CD14-positive monocyte (primary cell): Measurements from ENCODE around the gene FRMPD2. TPM values are rescaled to one million over a fixed set of nuclear protein-coding genes. Genes with fewer than 3 reads are reported as not detected.

Source experiments
- DNase-seq, 3 donors: peaks; one replicate each; pipeline ENCODE4 v3.0.0-alpha.2; 2011 to 2022
- H2AFZ ChIP-seq: 2 replicates; pipeline ENCODE4 v1.6.0; 2012; ENCODE audit warnings: mild to moderate bottlenecking, low read depth, low read length, inconsistent platforms; ENCODE audit not compliant: insufficient read depth, poor library complexity, severe bottlenecking
- H3K27ac ChIP-seq, 2 donors: 1 replicate in 1 of 2; 2 replicates in 1 of 2; pipeline ENCODE4 v1.5.1; 2012 to 2013; ENCODE audit warnings: low read length in 2 of 2, control low read depth in 1 of 2, inconsistent platforms in 1 of 2, low read depth in 1 of 2, mild to moderate bottlenecking in 1 of 2
- H3K27me3 ChIP-seq, 2 donors: one replicate each; pipeline versions ENCODE4 v1.6.0 to v1.6.1; 2011 to 2013; ENCODE audit warnings: low read length in 2 of 2; ENCODE audit not compliant: control insufficient read depth in 2 of 2, insufficient read depth in 2 of 2
- H3K36me3 ChIP-seq, 2 donors: replicated peaks in 1 of 2; 1 replicate in 1 of 2; 2 replicates in 1 of 2; pipeline versions ENCODE4 v1.5.1 to v1.6.1; 2012 to 2013; ENCODE audit warnings: low read length in 2 of 2, control low read depth in 1 of 2, inconsistent platforms in 1 of 2, mild to moderate bottlenecking in 1 of 2; ENCODE audit not compliant: insufficient read depth in 2 of 2, control insufficient read depth in 1 of 2
- H3K4me1 ChIP-seq, 2 donors: 1 replicate in 1 of 2; 2 replicates in 1 of 2; pipeline versions ENCODE4 v1.5.1 to v1.6.1; 2012 to 2013; ENCODE audit warnings: low read length in 2 of 2, control low read depth in 1 of 2, inconsistent platforms in 1 of 2, mild to moderate bottlenecking in 1 of 2, moderate library complexity in 1 of 2; ENCODE audit not compliant: insufficient read depth in 2 of 2, control insufficient read depth in 1 of 2
- H3K4me2 ChIP-seq: replicated peaks from 2 replicates; pipeline ENCODE3; 2012; ENCODE audit warnings: low read length, moderate library complexity, mild to moderate bottlenecking; ENCODE audit not compliant: poor library complexity, severe bottlenecking; ENCODE audit errors: extremely low read depth
- H3K4me3 ChIP-seq, 3 experiments: fragments of 200-600 bp in 1 of 3; sonication (generic) in 1 of 3; replicated peaks in 1 of 3; 1 replicate in 2 of 3; 2 replicates in 1 of 3; pipeline ENCODE4 v1.5.1; 2011 to 2013; ENCODE audit warnings: low read length in 3 of 3, mild to moderate bottlenecking in 3 of 3, control low read depth in 2 of 3, low read depth in 2 of 3, inconsistent platforms in 1 of 3, moderate library complexity in 1 of 3
- H3K79me2 ChIP-seq: 2 replicates; pipeline ENCODE4 v1.6.0; 2012; ENCODE audit warnings: mild to moderate bottlenecking, control low read depth, inconsistent platforms, low read length, moderate library complexity; ENCODE audit not compliant: insufficient read depth
- H3K9ac ChIP-seq: 2 replicates; pipeline ENCODE4 v1.6.0; 2017; ENCODE audit warnings: low read length, mild to moderate bottlenecking; ENCODE audit not compliant: insufficient read depth, poor library complexity, severe bottlenecking
- H3K9me3 ChIP-seq, 2 donors: replicated peaks in 1 of 2; 1 replicate in 1 of 2; 2 replicates in 1 of 2; pipeline versions ENCODE4 v1.5.1 to v1.6.1; 2012 to 2013; ENCODE audit warnings: low read length in 2 of 2, control low read depth in 1 of 2; ENCODE audit not compliant: control insufficient read depth in 1 of 2, insufficient read depth in 1 of 2
- H4K20me1 ChIP-seq: 2 replicates; pipeline ENCODE4 v1.6.0; 2012; ENCODE audit warnings: mild to moderate bottlenecking, low read length, control low read depth, moderate library complexity; ENCODE audit not compliant: insufficient read depth
- H3K27ac Mint-ChIP-seq, 7 donors: one replicate each; pipeline ENCODE4 v1.8.0; 2020; ENCODE audit warnings: mild to moderate bottlenecking in 7 of 7, mixed read lengths in 7 of 7, moderate library complexity in 6 of 7, inconsistent platforms in 2 of 7
- H3K27me3 Mint-ChIP-seq, 3 donors: one replicate each; pipeline ENCODE4 v1.8.0; 2021 to 2022; ENCODE audit warnings: low read depth in 3 of 3, mild to moderate bottlenecking in 3 of 3, mixed read lengths in 3 of 3, moderate library complexity in 3 of 3, inconsistent platforms in 1 of 3
- H3K36me3 Mint-ChIP-seq, 2 donors: one replicate each; pipeline ENCODE4 v1.8.0; 2020; ENCODE audit warnings: mixed read lengths in 2 of 2, inconsistent platforms in 1 of 2, mild to moderate bottlenecking in 1 of 2
- H3K4me1 Mint-ChIP-seq: one replicate; pipeline ENCODE4 v1.8.0; 2020; ENCODE audit warnings: mild to moderate bottlenecking, mixed read lengths
- H3K4me3 Mint-ChIP-seq, 2 donors: one replicate each; pipeline ENCODE4 v1.8.0; 2020; ENCODE audit warnings: mild to moderate bottlenecking in 2 of 2, mixed read lengths in 2 of 2, moderate library complexity in 1 of 2
- H3K9me3 Mint-ChIP-seq, 7 donors: one replicate each; pipeline ENCODE4 v1.8.0; 2020 to 2022; ENCODE audit warnings: mixed read lengths in 7 of 7, mild to moderate bottlenecking in 6 of 7, moderate library complexity in 6 of 7, inconsistent platforms in 2 of 7
- CTCF ChIP-seq: fragments of 200-600 bp; IDR thresholded peaks from one replicate; pipeline ENCODE4 v1.8.0; 2022; ENCODE audit warnings: antibody characterized with exemption, mild to moderate bottlenecking
- WGBS: methylation state at CpG from one replicate; pipeline ENCODE4 v1.1.5; 2013; ENCODE audit warnings: missing lambda C conversion rate; ENCODE audit not compliant: insufficient coverage; 5-methylcytosine and 5-hydroxymethylcytosine counted together
- intact Hi-C, 2 donors: fragments of 100-400 bp; cut with micrococcal nuclease; formaldehyde crosslinking; loops; one replicate each; pipeline versions ENCODE4 v1.15.0 to v1.15.1; 2023
- polyA plus RNA-seq, 3 donors: library from polyadenylated mRNA; depleted of rRNA in 1 of 3; unstranded in 2 of 3; stranded (reverse) in 1 of 3; fragments of 300-500 nt in 2 of 3; fragments of >200 nt in 1 of 3; fragmentation: Illumina TruSeq in 2 of 3; gene quantifications; 1 replicate in 2 of 3; 2 replicates in 1 of 3; pipeline ENCODE4 v1.2.3, GENCODE V29; 2012 to 2021

FRMPD2 gene
- polyA plus RNA-seq, 3 donors: not detected

- DNase-seq: no peak
- Histone ChIP-seq H3K9me3 (no peaks in the 10 kb centered on the region), H2AFZ (no peak overlapping the region), H3K4me1 (no peaks in the 10 kb centered on the region), H3K27me3 (no peaks in the 10 kb centered on the region), H3K9ac (no peak overlapping the region), H3K79me2 (no peaks in the 10 kb centered on the region), H3K4me3 (no peak overlapping the region), H3K4me2 (no peak overlapping the region), H3K27ac (no peak overlapping the region), H3K36me3 (no peaks in the 10 kb centered on the region), H4K20me1 (no peaks in the 10 kb centered on the region)
- Mint-ChIP-seq H3K4me1 (no peaks in the 10 kb centered on the region), H3K27ac (peak overlapping the region in 1 of 7 donors; percentile 45), H3K36me3 (no peaks in the 10 kb centered on the region), H3K27me3 (peaks cover 2 to 10% (median 3%) of the 10 kb centered on the region in 3 donors), H3K4me3 (no peak overlapping the region), H3K9me3 (peaks cover 0 to 3% (median 0%) of the 10 kb centered on the region in 7 donors)
- TF ChIP-seq CTCF: no peak
- 93% methylated on average over 5 of the region's 5 CpGs for WGBS
- intact Hi-C loops: no loop called here
Observed at GRCh38 chr10:48224979-48225560, 49.4 kb downstream of the FRMPD2 start.

GRCh38 chr10:48224296-48224695 lies 50.2 kb downstream of the FRMPD2 start:
- no peak for TF ChIP-seq CTCF
- peaks cover 0 to 3% (median 0%) of the 10 kb centered on the region in 7 donors for H3K9me3 Mint-ChIP-seq
- Histone ChIP-seq H3K27me3 (no peaks in the 10 kb centered on the region), H2AFZ (no peak overlapping the region), H3K36me3 (no peaks in the 10 kb centered on the region), H3K4me3 (no peak overlapping the region), H3K9ac (no peak overlapping the region), H3K27ac (no peak overlapping the region), H3K4me1 (no peaks in the 10 kb centered on the region), H4K20me1 (no peaks in the 10 kb centered on the region), H3K79me2 (no peaks in the 10 kb centered on the region), H3K4me2 (no peak overlapping the region), H3K9me3 (no peaks in the 10 kb centered on the region)
- intact Hi-C loops: no loop called here
- H3K27me3 Mint-ChIP-seq: peaks cover 2 to 10% (median 3%) of the 10 kb centered on the region in 3 donors
- DNase-seq: no peak
- H3K36me3 Mint-ChIP-seq: no peaks in the 10 kb centered on the region
- no peaks in the 10 kb centered on the region for H3K4me1 Mint-ChIP-seq
- WGBS: 100% methylated on average over 1 of the region's 1 CpG
- H3K27ac Mint-ChIP-seq: peak overlapping the region in 1 of 7 donors; percentile 11
- H3K4me3 Mint-ChIP-seq: no peak overlapping the region
